ENCODE measurements around the gene TANC1.

Gene TANC1

GRCh38 chr2:158963071-158963470, 5.4 kb upstream of the TANC1 start:
- DNase-seq: no peak

- no peak for DNase-seq
These were observed 3.3 kb upstream of the TANC1 start for GRCh38 chr2:158965107-158965506.

DNA sequence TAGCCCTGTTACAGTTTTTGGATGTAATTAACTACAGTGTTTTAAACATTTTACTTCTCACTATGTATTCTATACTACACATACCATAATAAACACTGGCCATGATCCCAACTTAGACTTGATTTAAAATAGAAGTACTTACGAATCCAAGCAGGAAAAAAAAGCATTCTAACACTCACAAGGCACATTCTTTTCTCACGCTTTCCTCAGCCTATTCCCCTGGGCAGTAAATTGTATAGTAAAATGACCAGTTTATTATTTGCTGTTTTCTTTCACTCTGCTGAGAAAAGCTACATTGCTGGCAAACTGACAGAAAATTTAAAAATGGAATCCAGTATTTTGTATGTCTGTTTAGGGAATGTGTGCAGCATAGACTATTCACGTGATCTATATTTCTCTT, 2.8 kb upstream of the TANC1 start:
- no peak for DNase-seq

DNA sequence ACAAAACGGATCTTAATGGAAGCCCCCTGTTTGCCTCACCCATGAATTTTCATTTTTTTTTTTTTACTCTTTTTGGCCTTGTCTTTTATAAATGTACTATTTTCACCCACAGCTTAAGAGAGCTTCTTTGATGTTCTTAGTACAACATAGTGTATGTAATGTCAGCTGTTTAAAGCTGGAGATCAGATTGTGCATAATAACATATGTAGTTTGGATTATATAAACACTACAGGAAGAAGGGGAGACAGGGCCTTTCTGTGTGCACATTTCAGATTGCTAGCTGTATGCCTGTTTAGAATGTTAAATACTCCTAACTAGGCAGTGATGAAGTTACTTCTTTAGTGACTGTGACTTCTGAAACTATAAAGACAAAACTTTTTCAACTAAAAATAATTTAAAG, 2.1 kb upstream of the TANC1 start:
- no peak for DNase-seq

GRCh38 chr2:158967114-158967730, 1.2 kb upstream of the TANC1 start:
- DNase-seq: no peak

- no peak for DNase-seq
These were observed 577 bp upstream of the TANC1 start for GRCh38 chr2:158967731-158968395.

DNA sequence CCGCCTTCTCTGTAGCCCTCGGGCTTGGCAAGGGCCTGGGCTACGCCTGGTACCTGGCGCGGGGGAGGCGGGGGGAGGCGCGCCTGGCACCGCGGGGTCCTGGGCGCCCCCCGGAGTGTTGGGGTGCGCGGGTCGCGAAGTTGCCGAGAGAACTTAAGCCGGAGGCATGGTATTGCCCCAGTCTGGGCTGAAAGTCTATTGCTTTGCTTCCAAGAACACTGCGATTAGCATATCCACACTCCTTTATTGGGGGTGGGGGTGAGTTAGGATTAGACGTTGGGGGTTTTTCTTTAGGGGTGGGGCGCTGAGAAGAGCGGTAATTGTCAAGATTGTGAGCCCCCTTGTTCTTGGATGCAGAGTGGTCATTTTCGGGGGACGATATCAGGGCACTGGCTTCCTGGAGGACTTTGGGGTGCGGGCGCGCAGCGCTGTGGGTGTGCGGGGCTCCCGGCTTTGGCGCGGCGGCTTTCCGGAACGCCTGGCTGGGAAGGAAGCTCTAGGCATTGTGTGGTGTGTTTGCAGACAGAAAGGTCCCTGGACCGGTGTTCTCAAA, 798 bp downstream of the TANC1 start:
- no peak for DNase-seq

DNA sequence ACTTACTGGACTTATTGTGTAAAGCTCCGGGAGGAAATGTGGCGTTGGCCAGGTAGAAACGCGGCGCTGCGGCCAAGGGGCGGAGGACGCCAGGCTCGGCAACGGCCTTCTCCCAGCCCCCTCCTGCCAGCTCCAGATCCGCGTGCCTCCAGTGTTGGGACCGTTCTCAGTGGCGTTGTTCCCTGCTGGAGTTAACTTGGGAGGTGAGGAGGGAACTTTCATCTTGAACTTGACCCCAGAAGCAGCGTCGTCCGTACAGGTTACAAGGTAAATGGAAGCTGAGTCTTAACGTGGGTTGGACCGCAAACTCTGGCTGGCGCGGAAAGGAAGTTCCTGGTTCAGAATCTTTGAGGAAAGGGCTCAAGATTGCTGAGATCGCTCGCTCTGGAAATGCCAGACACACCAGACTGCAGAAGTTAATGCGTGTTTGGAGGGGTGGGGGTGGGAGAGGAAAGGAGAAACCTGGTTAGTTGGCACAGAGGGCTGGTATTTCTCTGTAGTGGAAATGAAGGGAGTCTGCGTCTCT, 1.3 kb downstream of the TANC1 start:
- DNase-seq: no peak

GRCh38 chr2:158970241-158970751, 1.9 kb downstream of the TANC1 start:
- DNase-seq: no peak

DNA sequence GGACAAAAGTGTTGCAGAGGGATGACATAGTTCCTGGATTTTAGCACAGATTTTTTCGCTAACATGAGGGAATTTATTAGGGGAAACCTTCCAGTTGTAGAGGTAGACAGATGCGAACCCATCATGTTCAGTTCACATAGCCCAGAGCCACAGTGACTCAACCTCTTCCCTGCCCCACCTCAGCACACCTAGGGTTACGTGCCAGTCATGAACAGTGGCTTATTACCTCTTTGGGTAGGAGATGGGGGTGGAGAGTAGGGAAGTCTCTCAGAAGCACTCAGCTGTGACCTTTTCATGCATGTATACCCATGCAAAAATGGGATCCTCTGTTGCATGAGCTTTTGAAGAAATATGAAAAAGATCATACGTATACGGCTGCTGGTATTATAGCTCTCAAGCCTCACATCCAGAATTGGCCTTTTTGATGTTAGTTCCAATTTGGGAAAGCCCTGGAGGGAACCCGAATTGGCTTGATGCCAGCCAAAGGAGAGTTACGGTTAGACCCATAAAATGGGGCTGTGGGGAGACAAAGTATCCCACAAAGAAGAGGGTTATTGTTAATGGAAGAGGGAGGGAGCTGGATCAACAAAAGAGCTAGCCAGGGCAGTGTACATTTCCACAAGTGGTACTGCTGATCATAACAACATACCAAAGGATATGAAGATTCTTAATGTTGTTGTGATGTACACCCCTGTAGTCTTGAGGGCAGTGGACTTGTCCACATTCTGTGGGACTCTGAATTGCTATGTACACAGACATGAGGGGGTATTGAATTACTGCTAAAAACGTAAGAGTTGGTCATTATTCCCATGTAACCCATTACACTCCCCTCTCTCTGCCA, 4.9 kb downstream of the TANC1 start:
- DNase-seq: no peak

DNA sequence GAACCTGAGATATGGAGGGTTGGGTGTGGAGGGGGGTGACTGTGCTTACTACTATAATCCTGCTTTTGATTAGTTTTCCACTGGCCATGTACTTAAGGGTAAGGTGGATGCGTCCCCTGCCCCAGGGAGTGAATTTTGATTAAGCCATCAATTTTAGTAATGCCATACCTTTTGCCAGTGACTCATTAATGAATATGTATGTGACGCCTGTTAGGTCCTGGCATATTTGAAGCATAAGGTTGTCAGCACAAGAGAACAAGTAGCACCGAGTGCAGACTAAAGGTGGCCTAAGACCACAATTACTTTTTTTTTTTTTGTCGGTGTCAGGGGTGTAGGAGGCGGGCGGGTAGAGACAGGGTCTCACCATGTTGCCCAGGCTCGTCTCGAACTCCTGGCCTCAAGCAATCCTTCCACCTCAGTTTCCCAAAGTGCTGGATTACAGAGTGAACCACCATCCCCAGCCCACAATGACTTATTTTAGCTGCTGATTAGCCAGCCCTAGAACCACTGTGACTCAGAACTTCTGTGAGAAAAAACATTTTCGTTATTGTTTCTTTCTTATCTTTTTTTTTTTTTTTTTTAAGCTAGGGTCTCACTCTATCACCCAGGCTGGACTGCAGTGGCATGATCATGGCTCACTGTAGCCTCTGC, 7.0 kb downstream of the TANC1 start:
- no peak for DNase-seq

DNA sequence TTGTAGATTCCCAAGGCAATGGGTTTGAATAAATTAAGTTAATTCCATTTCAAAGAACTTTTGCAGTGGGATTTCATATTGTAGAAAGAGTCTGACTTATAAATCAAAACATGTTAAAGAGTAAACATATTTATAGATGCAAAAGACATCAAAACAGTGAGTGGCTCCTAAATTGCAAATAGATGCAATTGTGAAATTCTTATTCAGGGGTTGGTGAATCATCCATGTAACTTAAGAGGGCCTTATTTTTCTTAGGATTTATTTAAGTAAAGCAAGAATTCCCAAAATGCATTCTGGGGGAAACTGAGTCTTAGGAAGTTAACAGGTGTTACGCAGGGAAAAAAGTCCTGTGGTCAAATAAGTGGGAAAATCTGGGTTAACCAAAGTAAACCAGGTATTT, 11.3 kb downstream of the TANC1 start:
- no peak for DNase-seq

DNA sequence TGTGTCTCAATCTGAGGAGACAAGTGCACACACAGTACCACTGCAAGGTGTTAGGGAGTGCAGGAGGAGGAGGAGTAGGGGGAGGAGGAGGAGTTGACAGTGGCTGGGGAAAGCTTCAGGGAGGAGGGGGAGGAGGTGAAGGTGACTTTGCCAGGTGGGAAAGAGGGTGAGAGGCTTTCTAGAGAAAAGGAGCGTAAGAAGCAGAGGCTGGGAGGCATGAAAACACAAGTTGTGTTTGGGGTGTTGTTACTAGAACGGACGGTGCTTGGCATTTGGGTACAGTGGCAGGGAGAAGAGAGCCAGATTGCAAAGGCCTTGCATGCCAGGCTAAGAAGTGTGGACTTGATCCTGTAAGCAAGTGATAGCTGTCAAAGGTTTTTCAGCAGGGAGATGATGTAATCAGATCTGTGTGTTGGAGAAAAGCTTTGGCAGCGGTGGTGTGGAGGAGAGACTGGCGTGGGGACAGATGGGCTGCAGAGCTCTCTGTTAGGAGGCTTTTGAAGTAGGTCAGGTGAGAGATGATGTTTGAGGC, 16.2 kb downstream of the TANC1 start:
- no peak for DNase-seq

DNA sequence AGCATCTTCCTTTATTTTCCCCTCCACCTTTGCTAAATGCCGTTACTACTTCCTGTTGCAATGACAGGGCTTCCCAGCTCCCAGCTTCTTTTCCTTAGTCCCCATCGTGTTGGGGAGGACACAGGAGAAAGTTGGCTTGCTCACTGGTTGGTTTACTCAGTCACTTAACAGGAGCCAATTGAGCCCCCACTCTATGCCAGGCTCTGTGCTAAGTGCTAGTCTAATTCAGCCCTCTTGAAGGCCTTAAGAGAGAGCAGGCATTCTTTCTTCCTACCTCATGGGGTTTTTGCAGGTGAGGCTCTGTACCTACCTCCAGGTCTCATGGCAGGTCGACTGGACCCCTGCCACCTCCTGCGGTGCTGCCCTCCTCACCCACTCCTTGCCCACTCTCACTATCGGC, 20.1 kb downstream of the TANC1 start:
- no peak for DNase-seq

GRCh38 chr2:158989165-158989564, 20.7 kb downstream of the TANC1 start:
- no peak for DNase-seq

GRCh38 chr2:158990397-158991214, 22.2 kb downstream of the TANC1 start:
- DNase-seq: no peak

DNA sequence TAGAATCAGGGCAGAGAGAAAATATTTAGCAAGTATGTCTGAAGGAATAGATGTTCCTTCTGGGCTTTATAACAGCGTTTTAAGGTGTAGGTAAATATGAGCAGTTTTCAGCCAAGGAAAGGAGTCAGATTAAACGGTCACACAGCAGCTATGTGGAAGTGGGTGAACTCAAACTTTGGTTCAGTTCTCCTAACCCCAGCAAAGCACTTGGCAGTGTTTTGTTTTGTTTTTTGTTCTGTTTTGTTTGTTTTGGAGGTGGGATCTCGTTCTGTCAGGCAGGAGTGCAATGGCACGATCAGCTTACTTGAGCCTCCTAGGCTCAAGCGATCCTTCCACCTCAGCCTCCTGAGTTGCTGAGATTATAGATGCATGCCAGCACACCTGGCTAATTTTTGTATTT, 24.6 kb downstream of the TANC1 start:
- no peak for DNase-seq

- no peak for DNase-seq
These were observed 25.5 kb downstream of the TANC1 start for GRCh38 chr2:158993721-158994587.

- no peak for DNase-seq
These were observed 26.7 kb downstream of the TANC1 start for GRCh38 chr2:158994920-158995676.

- DNase-seq: no peak
These were observed 27.2 kb downstream of the TANC1 start for GRCh38 chr2:158995677-158996049.

Data from central memory CD4-positive, alpha-beta T cell (primary cell).